IPS-18a (cell line): ENCODE results near the gene MAP7.

Experiments
- H3K27ac ChIP-seq: one replicate; pipeline ENCODE4 v1.5.1; 2013; ENCODE audit warnings: low read length
- H3K27me3 ChIP-seq: one replicate; pipeline ENCODE4 v1.6.1; 2013; ENCODE audit warnings: mild to moderate bottlenecking, low read length; ENCODE audit not compliant: control insufficient read depth, insufficient read depth
- H3K36me3 ChIP-seq: one replicate; pipeline ENCODE4 v1.6.1; 2013; ENCODE audit warnings: low read depth, low read length; ENCODE audit not compliant: control insufficient read depth
- H3K4me1 ChIP-seq: one replicate; pipeline ENCODE4 v1.6.1; 2013; ENCODE audit warnings: low read depth, low read length; ENCODE audit not compliant: control insufficient read depth
- H3K4me3 ChIP-seq: one replicate; pipeline ENCODE4 v1.5.1; 2013; ENCODE audit warnings: low read length
- H3K9ac ChIP-seq: one replicate; pipeline ENCODE4 v1.6.1; 2013; ENCODE audit warnings: mild to moderate bottlenecking, low read length, moderate library complexity
- H3K9me3 ChIP-seq: one replicate; pipeline ENCODE4 v1.6.1; 2013; ENCODE audit warnings: low read depth, low read length; ENCODE audit not compliant: control insufficient read depth

MAP7 gene

GRCh38 chr6:136365776-136366354 is 184.4 kb downstream of the MAP7 start:
- Histone ChIP-seq H3K9ac (no peak overlapping the region), H3K4me3 (no peak overlapping the region), H3K36me3 (peaks cover 21% of the 10 kb centered on the region), H3K4me1 (no peaks in the 10 kb centered on the region), H3K27me3 (no peaks in the 10 kb centered on the region), H3K9me3 (no peaks in the 10 kb centered on the region), H3K27ac (no peak overlapping the region)

- no peaks in the 10 kb centered on the region for H3K9me3 ChIP-seq
Observed at GRCh38 chr6:136362421-136363356, 187.5 kb downstream of the MAP7 start.

GRCh38 chr6:136361787-136362186 is 188.4 kb downstream of the MAP7 start:
- Histone ChIP-seq H3K9me3 (no peaks in the 10 kb centered on the region), H3K4me3 (no peak overlapping the region), H3K4me1 (no peaks in the 10 kb centered on the region), H3K36me3 (peaks cover 33% of the 10 kb centered on the region), H3K27ac (no peak overlapping the region), H3K9ac (no peak overlapping the region), H3K27me3 (no peaks in the 10 kb centered on the region)

More at GRCh38 chr6:136362421-136363356, 187.5 kb downstream of the MAP7 start:
- H3K36me3 ChIP-seq = peaks cover 33% of the 10 kb centered on the region
- no peak overlapping the region for H3K4me3 ChIP-seq
- H3K27me3 ChIP-seq = no peaks in the 10 kb centered on the region
- no peaks in the 10 kb centered on the region for H3K4me1 ChIP-seq
- no peak overlapping the region for H3K27ac ChIP-seq
- no peak overlapping the region for H3K9ac ChIP-seq

- Histone ChIP-seq H3K27ac (no peak overlapping the region), H3K27me3 (no peaks in the 10 kb centered on the region), H3K9me3 (no peaks in the 10 kb centered on the region), H3K36me3 (peaks cover 37% of the 10 kb centered on the region), H3K4me3 (no peak overlapping the region), H3K9ac (no peak overlapping the region), H3K4me1 (no peaks in the 10 kb centered on the region)
Observed at GRCh38 chr6:136360783-136361182, 189.4 kb downstream of the MAP7 start.

- Histone ChIP-seq H3K9ac (no peak overlapping the region), H3K36me3 (peaks cover 34% of the 10 kb centered on the region), H3K4me3 (no peak overlapping the region), H3K27ac (no peak overlapping the region), H3K4me1 (no peaks in the 10 kb centered on the region), H3K9me3 (no peaks in the 10 kb centered on the region), H3K27me3 (no peaks in the 10 kb centered on the region)
Observed at GRCh38 chr6:136359851-136360250, 190.4 kb downstream of the MAP7 start.

GRCh38 chr6:136351518-136352110 is 198.6 kb downstream of the MAP7 start:
- Histone ChIP-seq H3K36me3 (peaks cover 2% of the 10 kb centered on the region), H3K27ac (no peak overlapping the region), H3K27me3 (no peaks in the 10 kb centered on the region), H3K9me3 (no peaks in the 10 kb centered on the region), H3K4me3 (no peak overlapping the region), H3K9ac (no peak overlapping the region), H3K4me1 (peaks cover 11% of the 10 kb centered on the region)

- H3K9me3 ChIP-seq = no peaks in the 10 kb centered on the region
- no peaks in the 10 kb centered on the region for H3K36me3 ChIP-seq
- no peaks in the 10 kb centered on the region for H3K27me3 ChIP-seq
- peaks cover 11% of the 10 kb centered on the region for H3K4me1 ChIP-seq
- H3K27ac ChIP-seq = no peak overlapping the region
- no peak overlapping the region for H3K4me3 ChIP-seq
- H3K9ac ChIP-seq = no peak overlapping the region
Observed at GRCh38 chr6:136350914-136351313, 199.3 kb downstream of the MAP7 start.

GRCh38 chr6:136347847-136348246 is 202.4 kb downstream of the MAP7 start:
- peaks cover 11% of the 10 kb centered on the region for H3K36me3 ChIP-seq
- H3K27me3 ChIP-seq = no peaks in the 10 kb centered on the region
- H3K27ac ChIP-seq = no peak overlapping the region
- no peaks in the 10 kb centered on the region for H3K9me3 ChIP-seq
- H3K4me1 ChIP-seq = peaks cover 11% of the 10 kb centered on the region
- no peak overlapping the region for H3K4me3 ChIP-seq
- H3K9ac ChIP-seq = no peak overlapping the region

- Histone ChIP-seq H3K4me1 (no peaks in the 10 kb centered on the region), H3K9ac (no peak overlapping the region), H3K9me3 (no peaks in the 10 kb centered on the region), H3K27me3 (no peaks in the 10 kb centered on the region), H3K36me3 (peaks cover 11% of the 10 kb centered on the region), H3K27ac (no peak overlapping the region), H3K4me3 (no peak overlapping the region)
Observed at GRCh38 chr6:136345145-136345544, 205.1 kb downstream of the MAP7 start.

GRCh38 chr6:136344420-136344819 is 205.8 kb downstream of the MAP7 start:
- no peaks in the 10 kb centered on the region for H3K9me3 ChIP-seq
- no peak overlapping the region for H3K4me3 ChIP-seq
- no peak overlapping the region for H3K27ac ChIP-seq
- H3K27me3 ChIP-seq = no peaks in the 10 kb centered on the region
- no peak overlapping the region for H3K9ac ChIP-seq
- no peaks in the 10 kb centered on the region for H3K4me1 ChIP-seq
- H3K36me3 ChIP-seq = peaks cover 11% of the 10 kb centered on the region

GRCh38 chr6:136343700-136344099 is 206.5 kb downstream of the MAP7 start:
- H3K4me1 ChIP-seq = no peaks in the 10 kb centered on the region
- no peak overlapping the region for H3K4me3 ChIP-seq
- H3K27me3 ChIP-seq = no peaks in the 10 kb centered on the region
- no peaks in the 10 kb centered on the region for H3K9me3 ChIP-seq
- H3K27ac ChIP-seq = no peak overlapping the region
- H3K36me3 ChIP-seq = peaks cover 11% of the 10 kb centered on the region
- no peak overlapping the region for H3K9ac ChIP-seq
